Stimulated activated CD8-positive, alpha-beta memory T cell treated with anti-CD3 and anti-CD28 coated beads, Interleukin-12 subunit alpha, Interleukin-12 subunit beta, amount 100 ng/mL, for 1 hour (primary cell): ENCODE results near the gene PTPRT.

Experiments
- DNase-seq: peaks from one replicate; pipeline ENCODE4 v3.0.0-alpha.2; 2020; ENCODE audit warnings: low read depth

PTPRT gene

DNA sequence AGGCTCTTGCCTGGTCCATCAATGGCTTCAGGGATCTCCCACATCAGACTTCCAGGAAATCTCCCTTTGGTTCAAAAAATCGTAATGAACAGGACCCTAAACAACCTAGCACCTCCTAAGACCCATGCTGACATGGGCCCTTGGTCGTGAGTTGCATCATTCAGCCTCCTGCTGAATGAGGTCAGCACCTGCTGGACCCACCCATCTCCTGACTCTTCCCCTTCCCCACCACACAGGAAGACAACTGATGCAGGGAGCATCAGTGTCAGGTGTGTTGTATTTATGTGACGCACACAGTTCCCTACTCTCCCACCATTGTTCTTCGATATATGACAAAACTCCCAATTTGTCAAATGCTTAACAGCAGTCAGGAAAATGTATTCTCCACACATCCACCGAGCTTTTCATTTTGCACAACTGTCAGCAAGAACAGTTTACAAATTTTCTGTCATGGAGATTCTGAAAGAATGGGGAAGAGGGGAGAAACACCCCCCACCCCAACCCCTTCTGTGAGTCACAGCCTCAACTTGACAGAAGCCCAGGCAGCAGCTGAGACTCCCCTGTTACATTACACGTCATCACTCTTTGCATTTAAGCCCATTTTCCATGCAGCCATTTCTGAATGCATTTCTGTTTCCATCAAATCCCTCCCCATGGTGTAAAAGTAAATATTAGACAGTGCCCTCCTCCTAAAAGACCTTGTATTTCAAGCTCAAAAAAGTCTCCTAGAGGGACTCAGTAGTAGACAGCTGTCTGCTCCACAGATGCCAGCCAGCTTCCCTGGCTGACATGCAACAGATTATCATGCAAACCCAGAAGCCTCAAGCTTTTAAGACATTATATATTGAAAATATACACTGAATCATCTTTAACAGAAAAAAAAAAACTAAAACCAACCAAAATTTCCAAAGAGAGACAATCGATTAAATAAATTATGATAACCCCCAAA is 577.5 kb downstream of the PTPRT start:
- no peak for DNase-seq

- DNase-seq = no peak
Observed at GRCh38 chr20:42611423-42611822, 578.3 kb downstream of the PTPRT start.

DNA sequence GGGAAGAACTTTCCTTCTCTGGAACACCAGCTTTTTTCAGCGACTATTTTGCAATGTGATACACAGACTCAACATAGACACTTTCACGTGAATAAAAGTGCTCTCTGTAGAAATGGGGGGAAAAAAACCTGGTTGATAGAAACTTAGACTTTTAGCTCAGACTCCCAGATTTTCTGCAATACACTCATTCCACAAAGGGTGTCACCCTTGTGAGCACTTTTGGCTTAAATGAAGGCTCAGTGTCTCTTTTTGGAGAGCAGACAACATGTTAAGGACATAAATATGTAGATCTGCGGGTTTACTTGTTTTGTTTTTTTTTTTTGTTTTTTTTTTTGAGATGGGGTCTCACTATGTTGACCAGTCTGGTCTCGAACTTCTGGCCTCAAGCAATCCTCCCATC is 579.6 kb downstream of the PTPRT start:
- DNase-seq = no peak

- DNase-seq = no peak
Observed at GRCh38 chr20:42609618-42610017, 580.1 kb downstream of the PTPRT start.

DNA sequence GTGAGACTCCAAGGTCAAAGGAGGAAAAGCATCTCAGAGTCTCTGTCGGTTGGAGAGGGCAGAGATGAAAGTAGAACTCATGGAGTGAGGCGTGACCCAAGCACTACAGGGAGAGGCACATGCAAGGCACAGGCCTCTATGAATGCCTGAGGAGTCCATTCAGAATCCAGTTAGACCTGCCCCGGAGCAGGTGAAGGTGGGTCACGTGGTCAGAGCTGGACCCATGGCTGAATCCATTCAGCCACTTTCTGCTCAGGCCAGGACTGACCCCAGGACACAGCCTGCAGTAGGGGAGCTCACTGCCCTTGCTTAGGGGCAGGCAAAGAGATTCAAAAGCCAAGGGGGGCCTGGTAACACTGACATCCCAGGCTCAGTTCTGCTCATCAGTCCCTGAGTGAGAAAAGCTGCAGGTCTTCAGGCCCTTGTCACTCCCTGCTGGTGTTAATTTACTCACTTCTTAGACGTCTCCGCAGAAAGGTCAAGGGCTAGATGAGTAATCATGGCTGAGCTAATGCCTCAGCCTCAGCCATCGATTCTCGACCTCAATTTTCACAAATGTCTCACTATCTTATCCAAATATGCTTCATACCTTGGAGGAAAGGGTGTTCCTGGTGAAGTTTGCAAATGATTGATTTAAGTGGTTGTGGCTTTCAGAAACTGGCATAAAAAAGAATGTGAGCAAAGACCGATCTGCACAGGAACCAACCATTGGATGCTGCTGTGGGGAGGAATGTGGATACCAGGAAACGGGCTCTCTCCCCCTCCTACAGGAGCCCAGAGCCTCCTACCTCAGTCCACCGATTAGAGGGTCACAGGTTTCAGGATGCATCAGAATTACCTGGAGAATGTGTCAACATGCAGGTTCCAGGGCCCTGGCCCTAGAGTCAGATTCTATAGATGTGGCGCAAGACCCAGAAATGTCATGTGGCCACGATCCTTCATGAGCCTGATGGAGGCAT is 584.4 kb downstream of the PTPRT start:
- no peak for DNase-seq

DNA sequence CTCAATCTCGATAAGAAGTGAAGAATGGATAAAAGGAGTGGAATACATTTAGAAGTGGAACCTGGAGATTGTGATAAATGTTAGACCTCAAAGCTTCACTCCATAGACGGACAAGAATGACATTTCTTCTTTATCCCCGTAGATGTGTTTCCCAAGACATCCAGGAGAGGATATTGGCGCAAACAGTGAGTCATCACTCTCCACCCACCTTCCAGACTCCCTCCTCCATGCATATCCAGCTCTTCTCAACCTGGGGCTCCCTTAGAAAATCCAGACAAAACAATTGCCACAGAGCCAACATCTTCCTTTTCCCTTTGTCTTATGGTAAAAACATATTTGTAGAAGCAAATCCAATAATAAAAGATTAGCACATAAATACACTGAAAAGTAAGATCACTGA is 586.1 kb downstream of the PTPRT start:
- no peak for DNase-seq

GRCh38 chr20:42598581-42598980 is 591.1 kb downstream of the PTPRT start:
- DNase-seq = no peak

DNA sequence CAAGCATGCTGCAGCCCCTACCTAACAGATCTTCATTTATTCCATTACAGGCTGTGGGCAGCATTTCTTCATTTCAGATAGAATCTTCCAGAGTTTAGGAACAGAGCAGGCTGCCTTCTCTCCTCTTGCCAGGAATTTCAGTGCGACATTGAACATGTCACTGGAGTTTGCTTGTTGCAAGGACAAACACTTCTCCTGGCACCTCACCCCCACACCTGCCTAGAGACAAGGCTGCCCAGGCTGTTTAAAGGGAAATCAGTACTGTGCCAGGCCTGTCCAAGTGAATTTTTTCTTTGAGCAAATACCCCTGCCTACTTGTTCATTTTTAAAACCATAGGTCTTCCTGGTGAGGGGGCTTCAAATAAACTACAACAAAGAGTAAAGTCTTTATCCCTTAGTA is 594.1 kb downstream of the PTPRT start:
- no peak for DNase-seq

- no peak for DNase-seq
Observed at GRCh38 chr20:42594659-42595058, 595.0 kb downstream of the PTPRT start.

DNA sequence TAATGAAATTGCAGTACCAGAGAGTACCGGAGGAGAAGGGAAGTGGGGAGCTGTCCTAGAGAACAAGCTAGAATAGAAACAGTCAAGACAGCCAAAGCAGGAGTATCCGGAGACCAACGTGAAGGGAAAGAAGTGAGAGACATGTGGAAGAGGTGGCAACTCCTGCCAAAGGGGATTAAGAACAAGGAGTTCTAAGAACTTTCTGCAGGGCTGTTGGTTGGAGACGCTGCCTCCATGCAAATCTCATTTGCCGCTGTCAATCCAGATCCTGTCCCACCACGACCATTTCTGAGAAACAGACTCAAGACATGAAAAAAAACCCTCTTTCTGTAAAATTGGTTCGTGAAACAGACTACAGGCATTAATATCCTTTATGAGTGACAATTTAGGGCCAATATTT is 595.7 kb downstream of the PTPRT start:
- DNase-seq = no peak

- no peak for DNase-seq
Observed at GRCh38 chr20:42589976-42590639, 599.6 kb downstream of the PTPRT start.

GRCh38 chr20:42588847-42589246 is 600.9 kb downstream of the PTPRT start:
- DNase-seq = no peak

DNA sequence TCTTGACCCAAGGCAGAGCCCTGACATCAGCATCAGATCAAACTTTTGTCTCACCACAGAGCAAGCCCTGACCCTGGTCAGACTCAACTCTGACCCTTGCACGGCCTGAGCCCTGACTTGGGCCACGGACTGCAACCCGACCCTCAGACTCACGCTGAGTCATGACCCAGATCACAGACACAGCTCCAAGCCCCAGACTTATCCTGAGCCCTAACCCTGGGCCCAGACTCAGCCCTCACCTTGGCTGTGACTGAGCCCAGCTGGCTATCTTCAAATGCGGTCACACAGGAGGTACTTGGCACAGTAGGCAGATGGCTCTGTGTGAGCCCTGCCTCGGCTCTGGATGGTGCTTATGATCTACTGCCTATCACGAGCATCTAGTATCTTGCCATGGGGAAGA is 602.3 kb downstream of the PTPRT start:
- no peak for DNase-seq

DNA sequence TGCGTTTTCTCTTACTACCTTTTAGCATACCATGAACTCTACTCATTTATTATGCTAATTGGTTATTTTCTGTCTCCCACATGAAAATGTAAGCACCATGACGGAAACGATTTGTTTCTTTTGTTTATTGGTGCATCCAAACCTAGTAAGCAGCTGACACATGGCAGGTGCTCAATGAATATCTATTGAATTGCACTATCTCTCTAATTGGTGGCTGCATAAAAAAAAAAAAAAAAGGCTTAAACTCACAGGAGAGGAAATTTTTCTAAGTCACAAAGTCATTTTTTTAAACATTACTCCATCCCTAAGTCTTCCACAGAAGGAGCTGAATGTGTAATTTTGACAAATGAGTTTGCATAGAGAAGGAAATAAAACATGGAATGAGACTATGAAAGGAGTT is 608.4 kb downstream of the PTPRT start:
- DNase-seq = no peak

- no peak for DNase-seq
Observed at GRCh38 chr20:42576167-42576566, 613.5 kb downstream of the PTPRT start.

DNA sequence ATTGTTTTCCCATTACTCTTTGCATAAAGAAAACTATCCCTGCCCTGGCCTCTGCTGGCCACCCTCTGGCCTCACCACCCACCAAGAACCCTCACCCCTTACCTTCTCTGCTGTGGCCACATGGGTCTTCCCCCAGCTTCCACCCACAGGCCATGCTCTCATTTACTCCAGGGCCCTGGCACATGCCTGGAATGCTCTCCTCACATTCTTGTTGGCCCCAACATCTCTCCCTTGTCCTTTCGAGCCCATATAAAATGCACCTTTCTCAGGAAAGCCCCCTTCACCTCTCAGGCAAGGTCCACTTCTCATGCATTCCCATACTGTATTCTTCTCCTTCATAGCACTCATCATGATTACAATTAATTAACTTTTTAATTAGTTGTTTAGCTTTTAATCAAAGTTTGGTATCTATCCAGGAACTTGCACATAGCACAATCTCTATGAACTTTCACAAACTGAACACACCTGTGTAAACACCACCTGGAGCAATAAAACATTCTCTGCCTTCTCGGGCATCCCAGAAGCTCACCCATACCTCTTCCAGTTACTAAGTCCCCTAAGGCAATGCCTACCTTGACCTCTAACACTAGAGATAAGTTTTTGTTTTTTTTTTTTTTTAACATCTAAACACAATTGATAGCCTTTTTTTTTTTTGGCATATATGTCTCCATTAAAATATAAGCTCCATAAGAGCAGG is 617.2 kb downstream of the PTPRT start:
- DNase-seq = no peak

GRCh38 chr20:42567409-42567808 is 622.3 kb downstream of the PTPRT start:
- no peak for DNase-seq

GRCh38 chr20:42565235-42565995 is 624.3 kb downstream of the PTPRT start:
- DNase-seq = no peak

DNA sequence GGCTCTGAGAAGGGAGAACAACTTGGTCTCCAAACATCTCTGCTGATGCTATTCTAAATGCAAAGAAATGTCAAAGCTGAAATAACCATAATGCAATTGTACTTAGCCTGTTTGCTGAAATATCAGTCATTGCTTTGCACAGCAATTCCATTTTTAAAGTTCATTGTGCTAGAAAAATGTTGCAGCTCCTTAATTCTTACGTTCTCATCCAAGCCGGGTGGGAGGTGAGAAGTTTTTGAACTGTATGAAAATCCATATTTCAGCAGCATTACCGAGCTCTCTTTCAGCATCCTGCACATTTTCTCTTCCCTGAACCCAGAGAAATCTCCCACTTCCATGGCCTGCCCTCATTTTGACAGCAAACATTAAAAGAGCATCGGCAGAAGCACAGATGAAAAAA is 630.0 kb downstream of the PTPRT start:
- DNase-seq = no peak

- DNase-seq = no peak
Observed at GRCh38 chr20:42556575-42556974, 633.1 kb downstream of the PTPRT start.

GRCh38 chr20:42553374-42553773 is 636.3 kb downstream of the PTPRT start:
- no peak for DNase-seq
